Activated naive CD8-positive, alpha-beta T cell treated with anti-CD3 and anti-CD28 coated beads, Interleukin-2, amount 10 ng/mL, durations not matched to agents 7 days and 5 days (primary cell): ENCODE measurements around the gene LENG8. TPM values are rescaled to one million over a fixed set of nuclear protein-coding genes. Genes with fewer than 3 reads are reported as not detected.
"Not testable (repeated sequence)": the region's sequence is repeated elsewhere in the genome, so short reads cannot be mapped to it uniquely, and the experiment has no call there.

Source experiments
- ATAC-seq: fragments of 150-1000 bp; cut with Tn5 transposase; one replicate; pipeline ENCODE4 v1.10.0; 2021; ENCODE audit warnings: low read depth, moderate library complexity
- POLR2A ChIA-PET: fragments of 350-600 bp; sonication (Branson Sonifier 250); formaldehyde crosslinking; loops from one replicate; lab custom pipeline; 2021; ENCODE audit warnings: antibody characterized with exemption; lab: Charles Lee
- DNase-seq: peaks from one replicate; pipeline ENCODE4 v3.0.0; 2021
- H3K27ac Mint-ChIP-seq: one replicate; pipeline ENCODE4 v1.8.0; 2022; ENCODE audit warnings: mild to moderate bottlenecking, mixed read lengths
- H3K27me3 Mint-ChIP-seq: one replicate; pipeline ENCODE4 v1.8.0; 2022; ENCODE audit warnings: mild to moderate bottlenecking, moderate library complexity, mixed read lengths
- H3K36me3 Mint-ChIP-seq: one replicate; pipeline ENCODE4 v1.8.0; 2021; ENCODE audit warnings: mild to moderate bottlenecking, mixed read lengths
- H3K4me1 Mint-ChIP-seq: one replicate; pipeline ENCODE4 v1.8.0; 2021; ENCODE audit warnings: mixed read lengths
- H3K4me3 Mint-ChIP-seq: one replicate; pipeline ENCODE4 v1.8.0; 2022; ENCODE audit warnings: mild to moderate bottlenecking, moderate library complexity, mixed read lengths
- H3K9me3 Mint-ChIP-seq: one replicate; pipeline ENCODE4 v1.8.0; 2021; ENCODE audit warnings: mixed read lengths
- total RNA-seq, 2 experiments: library from RNA; stranded (reverse); gene quantifications; one replicate each; pipeline ENCODE4 v1.2.3, GENCODE V29; 2021

Gene LENG8
- total RNA-seq, 2 experiments from 2014 or later: 338 to 359 TPM

DNA sequence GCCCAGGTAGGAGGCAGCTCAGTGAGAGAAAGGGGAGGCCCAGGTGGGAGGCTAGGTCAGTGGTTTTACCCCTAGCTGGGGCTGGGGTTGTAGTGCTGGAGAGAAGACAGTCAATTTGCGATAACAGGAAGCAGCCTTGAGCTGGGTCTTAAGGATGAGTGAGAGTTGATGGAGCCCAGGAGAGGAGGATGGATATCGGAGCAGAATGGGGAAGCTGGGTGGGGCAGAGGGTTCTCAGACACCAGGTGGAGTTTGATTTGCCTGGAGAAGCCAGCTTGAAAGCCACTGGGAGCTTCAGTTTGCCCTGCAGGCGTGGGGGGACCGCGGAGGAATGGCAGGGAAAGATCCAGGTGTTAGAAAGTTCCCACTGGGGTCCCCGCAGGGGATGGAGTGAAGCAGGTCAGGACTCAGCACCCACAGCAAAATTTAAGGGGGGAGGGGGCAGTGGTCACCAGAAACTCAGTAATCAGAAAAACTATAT is 24.9 kb downstream of the LENG8 start:
- Mint-ChIP-seq H3K9me3 (no peaks in the 10 kb centered on the region), H3K36me3 (no peaks in the 10 kb centered on the region), H3K27ac (no peak overlapping the region), H3K4me1 (peaks cover 3% of the 10 kb centered on the region), H3K27me3 (peaks cover 57% of the 10 kb centered on the region), H3K4me3 (no peak overlapping the region)
- POLR2A ChIA-PET: interaction anchor here (1.3 kb wide), 1 partner anchor 25 kb away, joined by 4 read pairs; the partner anchor contains the start of gene LENG8
- ATAC-seq: peak; percentile 14
- DNase-seq: no peak

DNA sequence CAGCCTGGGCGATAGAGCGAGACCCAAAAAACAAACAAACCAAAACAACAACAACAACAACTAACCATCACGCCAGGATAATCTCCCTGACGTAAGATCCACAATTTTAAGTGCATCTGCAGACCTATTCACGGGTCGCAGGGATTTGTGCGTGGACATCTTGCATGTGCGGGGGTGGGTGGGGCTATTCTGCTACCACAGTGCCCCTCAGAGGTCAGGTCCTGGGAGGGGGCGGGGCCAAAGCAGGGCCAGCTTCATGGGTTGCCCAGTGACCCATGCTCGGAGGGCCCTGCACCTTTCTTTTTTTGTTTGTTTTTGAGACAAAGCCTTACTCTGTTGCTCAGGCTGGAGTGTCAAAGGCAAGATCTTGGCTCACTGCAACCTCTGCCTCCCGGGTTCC is 26.7 kb downstream of the LENG8 start:
- H3K9me3 Mint-ChIP-seq: no peaks in the 10 kb centered on the region
- no peak for ATAC-seq
- no peaks in the 10 kb centered on the region for H3K36me3 Mint-ChIP-seq
- no peak overlapping the region for H3K4me3 Mint-ChIP-seq
- DNase-seq: no peak
- peaks cover 48% of the 10 kb centered on the region for H3K27me3 Mint-ChIP-seq
- POLR2A ChIA-PET: no interaction called here
- peaks cover 11% of the 10 kb centered on the region for H3K4me1 Mint-ChIP-seq
- H3K27ac Mint-ChIP-seq: no peak overlapping the region

DNA sequence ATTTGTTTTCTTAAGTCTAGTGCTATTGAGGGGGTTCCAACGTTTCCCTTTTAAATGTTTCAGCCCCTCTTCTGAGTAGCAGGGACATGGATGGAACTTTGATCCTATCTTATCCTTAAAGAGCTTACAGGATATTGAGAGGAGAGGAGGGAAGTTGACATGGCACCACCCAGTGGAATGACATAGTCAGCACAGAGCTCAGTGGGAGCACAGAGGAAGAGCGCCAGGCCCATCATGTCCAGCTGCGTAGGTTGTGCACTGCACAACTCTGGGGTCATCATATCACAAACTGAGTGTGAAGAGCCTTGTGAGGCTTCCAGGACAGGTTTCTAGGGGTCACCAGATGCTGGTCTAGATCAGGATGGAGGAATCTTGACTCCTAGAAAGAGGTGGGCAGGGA is 28.7 kb downstream of the LENG8 start:
- ATAC-seq (no peak), DNase-seq (no peak)
- no peaks in the 10 kb centered on the region for H3K9me3 Mint-ChIP-seq

DNA sequence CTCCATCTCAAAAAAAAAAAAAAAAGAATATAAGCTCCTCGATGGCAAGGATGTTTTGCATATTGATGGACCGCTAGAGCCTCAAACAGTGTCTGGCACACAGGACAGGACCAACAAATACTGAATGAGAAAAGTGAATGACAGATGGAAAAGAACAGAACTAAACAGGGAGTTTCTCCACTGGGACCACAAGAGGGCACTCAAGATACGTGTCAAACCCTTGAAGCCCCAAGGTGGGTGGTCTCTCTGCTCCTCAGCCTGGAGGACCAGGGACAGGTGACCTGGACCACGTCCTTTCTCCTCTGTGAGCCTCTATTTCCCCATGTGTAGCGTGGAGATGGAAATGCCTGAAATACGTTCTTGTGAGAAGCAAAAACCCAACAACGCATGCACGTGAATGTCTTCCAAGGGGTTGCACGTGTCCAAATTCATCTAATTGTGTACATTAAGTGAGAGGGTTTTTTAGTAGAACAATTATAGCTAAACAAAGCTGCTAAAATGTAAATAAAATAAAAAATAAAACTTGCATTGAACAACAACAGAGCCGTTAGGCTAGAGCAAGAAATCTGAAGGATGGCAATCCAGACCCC is 29.8 kb downstream of the LENG8 start:
- DNase-seq: no peak
- POLR2A ChIA-PET: no interaction called here
- peak; percentile 39 for ATAC-seq
- H3K36me3 Mint-ChIP-seq: no peaks in the 10 kb centered on the region
- no peak overlapping the region for H3K4me3 Mint-ChIP-seq
- H3K27me3 Mint-ChIP-seq: peaks cover 40% of the 10 kb centered on the region
- H3K9me3 Mint-ChIP-seq: no peaks in the 10 kb centered on the region
- peaks cover 20% of the 10 kb centered on the region for H3K4me1 Mint-ChIP-seq
- no peak overlapping the region for H3K27ac Mint-ChIP-seq

More for the DNA sequence above, 28.7 kb downstream of the LENG8 start:
- no peak overlapping the region for H3K27ac Mint-ChIP-seq
- H3K4me3 Mint-ChIP-seq: no peak overlapping the region
- H3K4me1 Mint-ChIP-seq: peaks cover 20% of the 10 kb centered on the region
- peaks cover 45% of the 10 kb centered on the region for H3K27me3 Mint-ChIP-seq
- no peaks in the 10 kb centered on the region for H3K36me3 Mint-ChIP-seq
- POLR2A ChIA-PET: interaction anchor here (0.5 kb wide), 1 partner anchor 391 kb away, joined by 6 read pairs; no protein-coding TSS in a partner anchor

DNA sequence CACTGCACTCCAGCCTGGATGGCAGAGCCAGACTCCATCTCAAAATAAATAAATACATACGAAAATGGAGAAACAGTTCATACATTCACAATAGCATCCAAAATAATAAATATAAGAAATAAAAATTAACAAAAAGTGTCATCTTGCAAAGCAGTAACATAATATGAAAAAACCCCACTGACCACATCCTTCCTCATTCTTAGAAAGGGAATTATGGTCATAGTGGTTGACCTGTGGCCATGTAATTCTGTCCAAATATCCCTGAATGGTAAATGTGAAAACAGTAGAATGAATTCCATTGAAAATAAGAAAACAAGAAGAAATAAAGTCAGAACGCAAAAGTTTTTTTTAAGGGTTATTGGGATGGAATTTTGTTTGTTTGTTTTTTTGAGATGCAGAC is 31.1 kb downstream of the LENG8 start:
- Mint-ChIP-seq H3K27ac (no peak overlapping the region), H3K27me3 (peaks cover 42% of the 10 kb centered on the region), H3K36me3 (no peaks in the 10 kb centered on the region), H3K4me1 (peaks cover 20% of the 10 kb centered on the region), H3K4me3 (no peak overlapping the region), H3K9me3 (no peaks in the 10 kb centered on the region)
- DNase-seq (no peak), ATAC-seq (no peak)
- POLR2A ChIA-PET: no interaction called here

DNA sequence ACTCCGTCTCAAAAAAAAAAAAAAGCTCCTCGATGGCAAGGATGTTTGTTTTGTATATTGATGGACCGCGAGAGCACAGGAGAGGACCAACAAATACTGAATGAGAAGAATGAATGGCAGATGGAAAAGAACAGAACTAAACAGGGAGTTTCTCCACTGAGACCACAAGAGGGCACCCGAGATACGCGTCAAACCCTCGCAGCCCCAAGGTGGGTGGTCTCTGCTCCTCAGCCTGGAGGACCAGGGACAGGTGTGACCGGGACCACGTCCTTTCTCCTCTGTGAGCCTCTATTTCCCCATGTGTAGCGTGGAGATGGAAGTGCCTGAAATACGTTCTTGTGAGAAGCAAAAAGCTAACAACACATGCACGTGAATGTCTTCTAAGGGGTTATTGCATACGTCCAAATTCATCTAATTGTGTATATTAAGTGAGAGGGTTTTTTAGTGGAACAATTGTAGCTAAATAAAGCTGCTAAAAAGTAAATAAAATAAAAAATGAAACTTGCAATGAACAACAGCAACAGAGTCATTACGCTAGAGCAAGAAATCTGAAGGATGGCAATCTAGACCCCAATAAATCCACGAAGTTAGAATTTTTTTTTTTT is 32.4 kb downstream of the LENG8 start:
- Mint-ChIP-seq H3K4me1 (peaks cover 20% of the 10 kb centered on the region), H3K27me3 (peaks cover 44% of the 10 kb centered on the region)
- DNase-seq: peak; percentile 64

DNA sequence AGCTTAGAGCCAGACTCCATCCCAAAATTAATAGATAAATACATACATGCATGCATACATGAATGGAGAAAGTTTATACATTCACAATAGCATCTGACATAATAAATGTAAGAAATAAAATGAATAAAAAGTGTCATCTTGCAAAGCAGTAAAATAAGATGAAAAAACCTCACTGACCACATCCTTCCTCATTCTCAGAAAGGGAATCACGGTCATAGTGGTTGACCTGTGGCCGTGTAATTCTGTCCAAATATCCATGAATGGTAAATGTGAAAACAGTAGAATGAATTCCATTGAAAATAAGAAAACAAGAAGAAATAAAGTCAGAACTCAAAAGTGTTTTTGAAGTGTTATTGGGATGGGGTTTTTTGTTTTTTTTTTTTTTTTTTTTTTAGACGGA is 33.9 kb downstream of the LENG8 start:
- no peak for DNase-seq
- H3K9me3 Mint-ChIP-seq: no peaks in the 10 kb centered on the region
- POLR2A ChIA-PET: no interaction called here
- H3K4me1 Mint-ChIP-seq: peaks cover 20% of the 10 kb centered on the region
- no peak for ATAC-seq
- peak overlapping the region; percentile 33 for H3K4me3 Mint-ChIP-seq
- no peak overlapping the region for H3K27ac Mint-ChIP-seq
- no peaks in the 10 kb centered on the region for H3K36me3 Mint-ChIP-seq
- peaks cover 36% of the 10 kb centered on the region for H3K27me3 Mint-ChIP-seq

More for the DNA sequence above, 32.4 kb downstream of the LENG8 start:
- Mint-ChIP-seq H3K9me3 (no peaks in the 10 kb centered on the region), H3K27ac (no peak overlapping the region), H3K36me3 (no peaks in the 10 kb centered on the region), H3K4me3 (no peak overlapping the region)
- ATAC-seq: peak; percentile 52
- POLR2A ChIA-PET: interaction anchor here (0.7 kb wide), 2 partner anchors 176 to 869 kb away, joined by 3 to 4 read pairs; no protein-coding TSS in a partner anchor

DNA sequence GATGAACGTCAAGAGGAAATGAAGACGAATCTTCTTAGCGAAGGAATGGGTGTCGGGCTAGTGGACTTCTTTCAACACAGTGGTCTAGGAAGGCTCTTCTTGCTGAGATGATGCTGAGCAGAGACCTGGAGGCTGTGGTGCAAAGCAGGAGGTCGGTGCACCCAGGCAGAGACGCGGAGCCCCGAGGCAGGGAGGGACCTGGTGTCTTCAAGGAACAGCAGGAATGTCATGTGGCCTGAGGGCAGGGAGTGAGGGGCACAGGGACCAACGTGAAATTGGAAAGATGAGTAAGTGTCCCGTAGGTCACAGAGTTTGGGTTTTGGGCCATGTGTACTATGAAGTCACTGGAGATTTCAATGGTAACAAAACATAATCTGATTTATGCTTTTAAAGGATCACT is 35.5 kb downstream of the LENG8 start:
- no peak for DNase-seq
- Mint-ChIP-seq H3K36me3 (no peaks in the 10 kb centered on the region), H3K27ac (no peak overlapping the region), H3K27me3 (peaks cover 34% of the 10 kb centered on the region), H3K9me3 (no peaks in the 10 kb centered on the region), H3K4me1 (peaks cover 19% of the 10 kb centered on the region), H3K4me3 (no peak overlapping the region)
- POLR2A ChIA-PET: no interaction called here
- no peak for ATAC-seq

DNA sequence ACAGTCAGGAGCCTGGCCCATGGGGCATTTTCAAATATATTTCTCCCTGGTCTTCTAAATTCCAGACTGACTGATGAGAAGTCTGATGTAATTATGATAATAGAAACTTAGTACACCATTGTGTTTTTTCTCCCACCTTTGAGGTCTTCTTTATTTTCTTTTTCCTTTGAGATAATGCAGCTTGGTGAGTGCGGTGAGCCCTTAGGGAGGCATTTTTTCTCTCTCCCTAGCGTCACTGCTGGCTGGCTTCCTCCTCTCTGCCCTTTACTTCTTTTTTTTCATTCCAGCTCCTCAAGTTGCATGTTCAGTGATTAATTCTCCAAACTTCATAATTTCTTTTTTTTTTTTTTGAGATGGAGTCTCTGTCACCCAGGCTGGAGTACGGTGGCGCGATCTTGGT is 36.9 kb downstream of the LENG8 start:
- H3K27me3 Mint-ChIP-seq: peaks cover 38% of the 10 kb centered on the region
- POLR2A ChIA-PET: no interaction called here
- no peak overlapping the region for H3K4me3 Mint-ChIP-seq
- peaks cover 12% of the 10 kb centered on the region for H3K4me1 Mint-ChIP-seq
- no peak for DNase-seq
- no peaks in the 10 kb centered on the region for H3K36me3 Mint-ChIP-seq
- no peak for ATAC-seq
- H3K9me3 Mint-ChIP-seq: no peaks in the 10 kb centered on the region
- H3K27ac Mint-ChIP-seq: no peak overlapping the region

DNA sequence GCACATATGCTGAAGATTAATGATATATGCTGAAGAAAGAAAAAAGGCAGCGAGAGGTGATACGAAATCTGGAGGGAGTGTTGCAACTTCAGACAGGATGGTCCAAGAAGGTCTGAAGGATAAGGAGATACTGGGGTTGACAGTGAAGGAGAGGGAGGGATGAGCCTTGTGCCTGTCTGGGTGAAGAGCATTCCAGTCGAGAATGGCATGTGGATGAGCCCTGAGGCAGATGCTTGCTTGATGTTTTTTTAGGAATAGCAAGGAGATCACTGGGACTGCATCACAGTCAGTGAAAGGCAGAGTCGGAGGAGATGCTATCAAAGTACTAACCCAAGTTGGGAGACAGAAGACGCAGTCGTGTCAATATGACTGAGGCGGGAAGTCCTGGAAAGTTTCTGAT is 40.3 kb downstream of the LENG8 start:
- Mint-ChIP-seq H3K9me3 (no peaks in the 10 kb centered on the region), H3K27me3 (peaks cover 35% of the 10 kb centered on the region), H3K36me3 (no peaks in the 10 kb centered on the region), H3K4me1 (no peaks in the 10 kb centered on the region), H3K4me3 (no peak overlapping the region), H3K27ac (no peak overlapping the region)
- ATAC-seq (no peak), DNase-seq (no peak)
- POLR2A ChIA-PET: no interaction called here

DNA sequence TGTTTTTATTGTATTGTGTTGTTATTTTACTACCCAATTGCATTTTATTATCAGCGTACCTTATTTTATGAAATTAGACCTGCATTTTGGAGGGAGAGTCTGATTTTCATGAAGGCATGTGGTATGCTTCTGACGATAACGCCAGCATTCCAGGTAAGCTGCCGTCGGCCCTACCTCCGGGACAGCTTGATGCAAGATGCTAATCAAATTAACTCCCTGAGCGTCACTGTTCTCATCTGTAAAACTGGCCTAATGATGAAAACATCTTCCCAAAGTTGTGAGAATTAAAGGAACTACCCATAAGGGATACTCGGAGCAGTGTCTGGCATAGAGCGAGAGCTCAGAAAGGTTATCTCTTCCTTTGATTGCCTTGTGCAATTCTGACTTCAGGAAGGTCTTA is 40.8 kb downstream of the LENG8 start:
- POLR2A ChIA-PET: no interaction called here
- ATAC-seq (no peak), DNase-seq (no peak)
- no peaks in the 10 kb centered on the region for H3K9me3 Mint-ChIP-seq
- no peak overlapping the region for H3K27ac Mint-ChIP-seq
- H3K4me3 Mint-ChIP-seq: no peak overlapping the region
- H3K27me3 Mint-ChIP-seq: peaks cover 34% of the 10 kb centered on the region
- no peaks in the 10 kb centered on the region for H3K4me1 Mint-ChIP-seq
- no peaks in the 10 kb centered on the region for H3K36me3 Mint-ChIP-seq

DNA sequence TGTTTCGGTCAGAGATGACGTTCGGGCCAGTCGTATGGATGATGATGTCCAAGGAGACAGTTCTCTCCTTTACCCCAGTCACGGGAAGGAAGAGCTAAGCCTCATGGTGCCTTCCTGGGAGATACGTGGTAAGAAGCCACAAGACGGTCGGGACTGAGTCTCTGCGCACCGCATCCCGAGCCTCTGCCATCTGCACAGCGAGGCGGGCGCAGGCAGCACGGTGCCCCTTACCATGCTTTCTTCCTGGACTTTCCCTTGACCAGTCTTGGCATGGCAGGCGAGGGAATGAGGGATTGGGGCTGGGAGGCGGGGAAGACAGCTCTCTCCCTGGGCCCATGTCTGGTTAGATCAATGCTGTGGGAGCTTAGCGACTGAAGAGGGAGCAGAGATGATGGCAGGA is 43.6 kb downstream of the LENG8 start:
- no peak for DNase-seq
- ATAC-seq: no peak
- Mint-ChIP-seq H3K27ac (no peak overlapping the region), H3K27me3 (peaks cover 44% of the 10 kb centered on the region), H3K4me3 (no peak overlapping the region), H3K36me3 (no peaks in the 10 kb centered on the region), H3K9me3 (no peaks in the 10 kb centered on the region), H3K4me1 (peaks cover 1% of the 10 kb centered on the region)
- POLR2A ChIA-PET: no interaction called here

DNA sequence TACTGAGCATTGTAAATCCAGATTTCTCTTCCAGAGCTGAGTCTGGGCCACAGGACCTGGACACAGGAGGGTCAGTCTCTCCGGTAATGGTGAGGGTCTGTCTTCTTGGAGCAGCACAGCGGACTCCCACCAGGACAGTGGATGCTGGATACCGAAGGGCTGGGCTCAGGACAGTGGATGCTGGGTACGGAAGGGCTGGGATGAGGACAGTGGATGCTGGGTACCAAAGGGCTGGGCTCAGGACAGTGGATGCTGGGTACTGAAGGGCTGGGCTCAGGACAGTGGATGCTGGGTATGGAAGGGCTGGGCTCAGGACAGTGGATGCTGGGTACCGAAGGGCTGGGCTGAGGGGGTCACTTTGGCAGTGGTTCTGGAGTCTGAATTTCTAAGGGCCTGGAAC is 44.1 kb downstream of the LENG8 start:
- ATAC-seq, DNase-seq, H3K4me1 Mint-ChIP-seq, H3K9me3 Mint-ChIP-seq, H3K36me3 Mint-ChIP-seq, H3K4me3 Mint-ChIP-seq, POLR2A ChIA-PET, H3K27ac Mint-ChIP-seq: not testable (repeated sequence)
- H3K27me3 Mint-ChIP-seq: peaks cover 47% of the 10 kb centered on the region

DNA sequence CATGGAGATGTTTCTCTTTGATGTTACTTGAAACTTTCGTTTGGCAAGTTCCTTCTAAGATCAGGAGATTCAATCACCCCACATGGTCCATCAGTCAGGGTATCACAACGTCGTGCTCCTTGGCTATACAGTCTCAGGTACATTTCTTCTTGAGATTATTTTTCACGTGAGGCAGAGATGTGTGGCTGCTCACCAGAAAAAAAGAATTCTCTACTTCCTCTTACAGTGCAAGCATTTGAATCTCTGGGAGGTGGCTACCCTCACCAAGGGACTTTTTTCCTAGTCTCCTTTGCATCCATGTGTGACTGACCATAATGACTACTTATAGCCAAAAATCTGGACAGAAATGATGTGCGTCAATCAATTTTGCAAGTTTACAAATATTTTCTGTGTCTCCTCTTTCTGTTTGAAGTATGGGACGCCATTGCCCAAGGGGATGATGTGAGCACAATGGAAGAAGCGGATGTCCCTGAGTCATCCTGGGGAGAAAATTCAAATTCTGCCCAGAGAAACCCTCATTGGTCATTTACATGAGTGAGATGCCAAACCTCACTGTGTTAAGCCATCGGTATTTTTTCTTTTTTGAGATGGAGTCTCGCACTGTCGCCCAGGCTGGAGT is 45.1 kb downstream of the LENG8 start:
- peaks cover 5% of the 10 kb centered on the region for H3K4me1 Mint-ChIP-seq
- ATAC-seq (no peak), DNase-seq (no peak)
- H3K9me3 Mint-ChIP-seq: no peaks in the 10 kb centered on the region
- POLR2A ChIA-PET: no interaction called here
- H3K36me3 Mint-ChIP-seq: no peaks in the 10 kb centered on the region
- H3K27me3 Mint-ChIP-seq: peaks cover 48% of the 10 kb centered on the region
- no peak overlapping the region for H3K4me3 Mint-ChIP-seq
- H3K27ac Mint-ChIP-seq: no peak overlapping the region
